Activated T-cell treated with anti-CD3 and anti-CD28 coated beads, Interleukin-2, amount 50 U/mL, for 48 hours (primary cell): ENCODE measurements around the gene FAM210A.
"Not testable (repeated sequence)": the region's sequence is repeated elsewhere in the genome, so short reads cannot be mapped to it uniquely, and the experiment has no call there.

Experiments used
- DNase-seq, 2 experiments: peaks; one replicate each; pipeline ENCODE4 v3.0.0-alpha.2; 2020

The FAM210A gene

GRCh38 chr18:13726232-13726971, at the start of gene FAM210A, which contains the start of gene RNMT:
FAM210A (minus strand) TSS chr18:13726558; CDS start chr18:13682077, 44,481 bp downstream.
RNMT (plus strand) TSS chr18:13726673; CDS start chr18:13731518, 4,845 bp downstream.
- peak; percentile 94 to 95 for DNase-seq

- no peak for DNase-seq
These were observed 48.7 kb upstream of the FAM210A start for GRCh38 chr18:13775058-13775457.

GRCh38 chr18:13762690-13763439, 36.5 kb upstream of the FAM210A start:
- DNase-seq = no peak

GRCh38 chr18:13760047-13760446, 33.7 kb upstream of the FAM210A start:
- no peak for DNase-seq

- no peak for DNase-seq
These were observed 32.3 kb upstream of the FAM210A start for GRCh38 chr18:13758622-13759021.

- no peak for DNase-seq
These were observed 30.3 kb upstream of the FAM210A start for GRCh38 chr18:13756671-13757070.

GRCh38 chr18:13756261-13756660, 29.9 kb upstream of the FAM210A start:
- no peak for DNase-seq

- DNase-seq = not testable (repeated sequence)
These were observed 25.2 kb upstream of the FAM210A start for GRCh38 chr18:13751599-13751998.

- DNase-seq = no peak
These were observed 20.3 kb upstream of the FAM210A start for GRCh38 chr18:13746633-13747032.

GRCh38 chr18:13745696-13746095, 19.3 kb upstream of the FAM210A start:
- no peak for DNase-seq

GRCh38 chr18:13735681-13736080, 9.3 kb upstream of the FAM210A start:
- DNase-seq = no peak

- no peak for DNase-seq
These were observed 4.1 kb upstream of the FAM210A start for GRCh38 chr18:13730481-13730880.

GRCh38 chr18:13726972-13727331, 594 bp upstream of the FAM210A start:
- no peak for DNase-seq

GRCh38 chr18:13725566-13726231, 659 bp downstream of the FAM210A start:
- DNase-seq = no peak

GRCh38 chr18:13720847-13721246, 5.5 kb downstream of the FAM210A start:
- DNase-seq = no peak

GRCh38 chr18:13720123-13720522, 6.2 kb downstream of the FAM210A start:
- DNase-seq = no peak

GRCh38 chr18:13716916-13717315, 9.4 kb downstream of the FAM210A start:
- no peak for DNase-seq

GRCh38 chr18:13715330-13715729, 11.0 kb downstream of the FAM210A start:
- no peak for DNase-seq

- DNase-seq = no peak
These were observed 12.8 kb downstream of the FAM210A start for GRCh38 chr18:13713455-13714055.

GRCh38 chr18:13712400-13713131, 13.8 kb downstream of the FAM210A start:
- no peak for DNase-seq

- no peak for DNase-seq
These were observed 15.9 kb downstream of the FAM210A start for GRCh38 chr18:13710414-13710831.

GRCh38 chr18:13703899-13704298, 22.5 kb downstream of the FAM210A start:
- no peak for DNase-seq

- no peak for DNase-seq
These were observed 26.2 kb downstream of the FAM210A start for GRCh38 chr18:13700153-13700552.
